ENCODE results near the gene RPS6KB2.
"Not testable (repeated sequence)": the region's sequence is repeated elsewhere in the genome, so short reads cannot be mapped to it uniquely, and the experiment has no call there.

The RPS6KB2 gene

GRCh38 chr11:67410984-67411784, 17.1 kb upstream of the RPS6KB2 start:
- DNase-seq (ENCODE audit: low spot score) = no peak

- DNase-seq (ENCODE audit: low spot score) = no peak
These were observed 16.5 kb upstream of the RPS6KB2 start for GRCh38 chr11:67411785-67412152.

- DNase-seq (ENCODE audit: low spot score) = no peak
These were observed 15.7 kb upstream of the RPS6KB2 start for GRCh38 chr11:67412495-67413179.

GRCh38 chr11:67413266-67413849, 14.9 kb upstream of the RPS6KB2 start:
- DNase-seq (ENCODE audit: low spot score) = peak; percentile 65

- DNase-seq (ENCODE audit: low spot score) = peak; percentile 52
These were observed 12.6 kb upstream of the RPS6KB2 start, which contains the start of gene CARNS1 for GRCh38 chr11:67415501-67416304. TSS of gene CARNS1 (plus strand) at chr11:67415678. CDS start at chr11:67416200, 522 bp downstream.

GRCh38 chr11:67416416-67417335, 11.6 kb upstream of the RPS6KB2 start:
- peak; percentile 67 for DNase-seq (ENCODE audit: low spot score)

DNA sequence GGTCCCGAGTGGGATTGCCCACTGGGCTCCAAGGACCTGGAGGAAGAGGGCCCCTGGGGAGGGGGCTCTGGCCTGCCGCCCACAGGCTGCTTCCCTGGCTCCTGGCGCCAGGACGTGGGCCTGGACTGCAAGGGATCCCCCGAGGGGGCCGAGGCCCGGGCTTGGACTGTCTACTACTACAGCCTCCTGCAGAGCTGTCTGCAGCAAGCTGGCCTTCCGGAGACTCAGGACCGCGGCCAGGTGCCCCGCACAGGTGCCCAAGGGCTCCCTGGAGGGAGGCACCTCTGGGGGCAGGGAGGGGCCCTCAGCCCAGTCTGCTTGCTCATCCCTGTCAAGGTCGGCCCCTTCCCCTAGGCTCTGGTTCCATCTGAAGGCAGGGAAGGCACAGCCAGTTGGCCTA, 10.9 kb upstream of the RPS6KB2 start:
- DNase-seq (ENCODE audit: low spot score) = no peak

GRCh38 chr11:67418476-67419281, 9.6 kb upstream of the RPS6KB2 start:
- DNase-seq (ENCODE audit: low spot score) = no peak

- DNase-seq (ENCODE audit: low spot score) = no peak
These were observed 8.8 kb upstream of the RPS6KB2 start for GRCh38 chr11:67419325-67420049.

- no peak for DNase-seq (ENCODE audit: low spot score)
These were observed 8.1 kb upstream of the RPS6KB2 start for GRCh38 chr11:67420147-67420645.

DNA sequence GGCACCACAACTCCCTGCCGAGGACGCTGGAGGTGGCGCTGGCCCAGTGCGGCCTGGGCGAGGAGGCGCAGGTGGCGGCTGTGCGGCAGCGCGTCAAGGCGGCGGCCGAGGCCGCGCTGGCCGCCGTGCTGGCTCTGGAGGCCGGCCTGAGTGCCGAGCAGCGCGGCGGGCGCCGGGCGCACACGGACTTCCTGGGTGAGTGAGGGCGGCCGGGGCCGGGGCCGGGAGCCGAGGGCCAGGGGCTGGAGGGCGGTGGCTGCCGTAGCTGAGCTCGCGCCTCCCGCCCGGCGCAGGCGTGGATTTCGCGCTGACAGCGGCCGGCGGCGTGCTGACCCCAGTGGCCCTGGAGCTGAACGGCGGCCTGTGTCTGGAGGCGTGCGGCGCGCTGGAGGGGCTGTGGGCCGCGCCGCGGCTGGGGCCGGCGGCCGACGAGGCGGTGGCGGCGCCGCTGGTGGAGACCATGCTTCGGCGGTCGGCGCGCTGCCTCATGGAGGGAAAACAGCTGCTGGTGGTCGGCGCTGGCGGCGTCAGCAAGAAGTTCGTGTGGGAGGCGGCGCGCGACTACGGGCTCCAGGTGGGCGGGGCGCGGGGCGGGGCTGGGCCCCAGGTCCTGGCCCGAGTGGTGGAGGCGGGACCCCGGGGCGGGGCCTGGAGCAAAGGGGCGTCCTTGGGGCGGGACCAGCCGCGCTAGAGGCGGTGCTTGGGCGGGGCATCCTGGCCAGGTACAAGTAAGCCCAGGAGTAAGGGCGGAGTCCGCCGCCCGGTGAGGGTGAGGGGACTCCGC, 7.5 kb upstream of the RPS6KB2 start:
- DNase-seq (ENCODE audit: low spot score) = peak; percentile 96

- DNase-seq (ENCODE audit: low spot score) = no peak
These were observed 6.8 kb upstream of the RPS6KB2 start for GRCh38 chr11:67421430-67422031.

GRCh38 chr11:67422891-67423290, 5.4 kb upstream of the RPS6KB2 start:
- DNase-seq (ENCODE audit: low spot score) = no peak

GRCh38 chr11:67423466-67423865, 4.8 kb upstream of the RPS6KB2 start:
- DNase-seq (ENCODE audit: low spot score) = no peak

DNA sequence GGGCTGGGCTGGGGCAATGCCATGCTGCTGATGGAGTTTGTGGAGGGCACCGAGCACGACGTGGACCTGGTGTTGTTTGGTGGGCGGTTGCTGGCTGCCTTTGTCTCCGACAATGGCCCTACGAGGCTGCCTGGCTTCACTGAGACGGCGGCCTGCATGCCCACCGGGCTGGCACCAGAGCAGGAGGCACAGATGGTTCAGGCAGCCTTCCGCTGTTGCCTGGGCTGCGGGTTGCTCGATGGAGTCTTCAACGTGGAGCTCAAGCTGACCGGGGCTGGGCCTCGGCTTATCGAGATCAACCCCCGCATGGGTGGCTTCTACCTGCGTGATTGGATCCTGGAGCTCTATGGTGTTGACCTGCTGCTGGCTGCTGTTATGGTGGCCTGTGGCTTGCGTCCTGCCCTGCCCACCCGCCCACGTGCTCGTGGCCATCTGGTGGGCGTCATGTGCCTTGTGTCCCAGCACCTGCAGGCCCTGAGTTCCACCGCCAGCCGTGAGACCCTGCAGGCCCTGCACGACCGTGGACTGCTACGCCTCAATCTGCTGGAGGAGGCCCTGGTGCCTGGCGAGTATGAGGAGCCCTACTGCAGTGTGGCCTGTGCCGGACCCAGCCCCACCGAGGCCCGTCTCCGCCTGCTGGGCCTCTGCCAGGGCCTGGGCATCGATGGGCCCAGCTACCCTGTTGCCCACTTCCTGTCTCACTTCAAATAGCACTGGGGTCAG, 4.2 kb upstream of the RPS6KB2 start:
- no peak for DNase-seq (ENCODE audit: low spot score)

- DNase-seq (ENCODE audit: low spot score) = not testable (repeated sequence)
These were observed 882 bp upstream of the RPS6KB2 start for GRCh38 chr11:67427364-67427859.

GRCh38 chr11:67429038-67429668, 859 bp downstream of the RPS6KB2 start:
- peak; percentile 37 for DNase-seq (ENCODE audit: low spot score)

Measured in hematopoietic multipotent progenitor cell treated with erythropoietin and hydrocortisone succinate and interleukin-3 and kit ligand, for 17 days (in vitro differentiated cells).